NB4 (cell line): ENCODE results near the gene EXTL1.

Experiments used
- DNase-seq: peaks from one replicate; pipeline ENCODE4 v3.0.0; 2010; ENCODE audit warnings: low read depth
- H3K4me3 ChIP-seq: one replicate; pipeline ENCODE4 v1.5.1; 2011; ENCODE audit warnings: mild to moderate bottlenecking, low read depth, low read length, moderate library complexity
- CTCF ChIP-seq: IDR thresholded peaks from one replicate; pipeline ENCODE4 v1.5.1; 2012; ENCODE audit warnings: low read depth, low read length
- MAX ChIP-seq: IDR thresholded peaks from 2 replicates; pipeline ENCODE4 v1.6.1; 2011; ENCODE audit warnings: low read depth, low read length
- MYC ChIP-seq: IDR thresholded peaks from 2 replicates; pipeline ENCODE4 v1.6.1; 2011; ENCODE audit warnings: low read depth, low read length
- POLR2A ChIP-seq: IDR thresholded peaks from 2 replicates; pipeline ENCODE4 v1.6.1; 2011; ENCODE audit warnings: mild to moderate bottlenecking; ENCODE audit not compliant: insufficient read length; ENCODE audit errors: extremely low read depth

The EXTL1 gene

GRCh38 chr1:26025060-26025459 is 3.5 kb downstream of the EXTL1 start:
- TF ChIP-seq POLR2A = no peak
- TF ChIP-seq CTCF = no peak
- H3K4me3 ChIP-seq = no peak overlapping the region
- DNase-seq = no peak

GRCh38 chr1:26025517-26025916 is 3.9 kb downstream of the EXTL1 start:
- H3K4me3 ChIP-seq = no peak overlapping the region
- no peak for DNase-seq
- no peak for TF ChIP-seq CTCF
- TF ChIP-seq MYC = no peak
- no peak for TF ChIP-seq MAX
- no peak for TF ChIP-seq POLR2A

- TF ChIP-seq MYC (no peak), MAX (no peak), POLR2A (no peak), CTCF (no peak)
- H3K4me3 ChIP-seq = no peak overlapping the region
- DNase-seq = peak; percentile 82
These were observed 6.3 kb downstream of the EXTL1 start for GRCh38 chr1:26027716-26028489.

- peak; percentile 70 for DNase-seq
- no peak overlapping the region for H3K4me3 ChIP-seq
- TF ChIP-seq CTCF = no peak
These were observed 7.0 kb downstream of the EXTL1 start for GRCh38 chr1:26028490-26028980.

GRCh38 chr1:26029054-26029863 is 7.7 kb downstream of the EXTL1 start:
- TF ChIP-seq MYC (no peak), MAX (no peak), CTCF (no peak), POLR2A (no peak)
- no peak for DNase-seq

More at GRCh38 chr1:26029054-26029863, 7.7 kb downstream of the EXTL1 start:
- H3K4me3 ChIP-seq = no peak overlapping the region
